AG10803 (cell line): ENCODE results near the gene FGD2.

Experiments
- DNase-seq: peaks from one replicate; pipeline ENCODE4 v3.0.0; 2010; ENCODE audit warnings: low read depth
- H3K4me3 ChIP-seq: 2 replicates; pipeline ENCODE4 v1.5.1; 2011; ENCODE audit warnings: mild to moderate bottlenecking, low read length, control low read depth
- CTCF ChIP-seq: conservative IDR thresholded peaks from 2 replicates; pipeline ENCODE4 v1.5.1; 2011; ENCODE audit warnings: mild to moderate bottlenecking, low read length, control low read depth, inconsistent platforms

The FGD2 gene

GRCh38 chr6:36971921-36972673, 33.4 kb upstream of the FGD2 start:
- no peak for TF ChIP-seq CTCF
- DNase-seq = no peak
- no peak overlapping the region for H3K4me3 ChIP-seq

- no peak for DNase-seq
- no peak overlapping the region for H3K4me3 ChIP-seq
- no peak for TF ChIP-seq CTCF
Measured at GRCh38 chr6:36973190-36973589, 32.3 kb upstream of the FGD2 start.

GRCh38 chr6:36973647-36974046, 31.8 kb upstream of the FGD2 start:
- H3K4me3 ChIP-seq = no peak overlapping the region
- no peak for TF ChIP-seq CTCF
- DNase-seq = no peak

- no peak overlapping the region for H3K4me3 ChIP-seq
- TF ChIP-seq CTCF = no peak
- no peak for DNase-seq
Measured at GRCh38 chr6:36975231-36976006, 30.0 kb upstream of the FGD2 start.

- no peak for TF ChIP-seq CTCF
- no peak for DNase-seq
Measured at GRCh38 chr6:36976007-36976264, 29.5 kb upstream of the FGD2 start.

GRCh38 chr6:36976509-36976908, 28.9 kb upstream of the FGD2 start:
- H3K4me3 ChIP-seq = no peak overlapping the region
- no peak for DNase-seq
- TF ChIP-seq CTCF = no peak

More at GRCh38 chr6:36976007-36976264, 29.5 kb upstream of the FGD2 start:
- no peak overlapping the region for H3K4me3 ChIP-seq

- DNase-seq = no peak
- TF ChIP-seq CTCF = no peak
- no peak overlapping the region for H3K4me3 ChIP-seq
Measured at GRCh38 chr6:36976931-36977330, 28.5 kb upstream of the FGD2 start.
